ENCODE data around the gene RBMX2.

- TF ChIP-seq CTCF (IDR thresholded peaks at IDR 0.05) (no peak), ZFX (IDR thresholded peaks at IDR 0.05; ENCODE audit: borderline replicate concordance) (no peak)
Observed at GRCh38 chrX:130376077-130376476, 25.7 kb upstream of the RBMX2 start.
